H9 (cell line): ENCODE results near the gene DYNLRB2. TPM values are rescaled to one million over a fixed set of nuclear protein-coding genes. Genes with fewer than 3 reads are reported as not detected.

Experiments
- DNase-seq: peaks from one replicate; pipeline ENCODE4 v3.0.0-alpha.2; 2017
- H2AFZ ChIP-seq: one replicate; pipeline ENCODE4 v1.6.1; 2013; ENCODE audit warnings: mild to moderate bottlenecking, low read length, control low read depth, moderate library complexity
- H2AK5ac ChIP-seq: 2 replicates; pipeline ENCODE4 v1.6.1; 2013; ENCODE audit warnings: low read length, control low read depth, mixed read lengths; ENCODE audit not compliant: insufficient read length
- H2BK120ac ChIP-seq: one replicate; pipeline ENCODE4 v1.6.1; 2013; ENCODE audit warnings: low read depth, mild to moderate bottlenecking, low read length, control low read depth, inconsistent platforms; ENCODE audit not compliant: poor library complexity, severe bottlenecking
- H2BK12ac ChIP-seq: 2 replicates; pipeline ENCODE4 v1.6.1; 2013; ENCODE audit warnings: low read length, control low read depth, mixed read lengths, low read depth; ENCODE audit not compliant: insufficient read length
- H2BK15ac ChIP-seq: 2 replicates; pipeline ENCODE4 v1.6.1; 2013; ENCODE audit warnings: low read depth, low read length, control low read depth
- H2BK20ac ChIP-seq: one replicate; pipeline ENCODE4 v1.6.1; 2013; ENCODE audit warnings: low read depth, mild to moderate bottlenecking, low read length, control low read depth, inconsistent platforms; ENCODE audit not compliant: poor library complexity, severe bottlenecking
- H2BK5ac ChIP-seq: 2 replicates; pipeline ENCODE4 v1.6.1; 2013; ENCODE audit warnings: low read length, control low read depth, mixed read lengths; ENCODE audit not compliant: insufficient read length
- H3K14ac ChIP-seq: 2 replicates; pipeline ENCODE4 v1.6.1; 2013; ENCODE audit warnings: low read length, control low read depth; ENCODE audit not compliant: insufficient read depth
- H3K18ac ChIP-seq: 2 replicates; pipeline ENCODE4 v1.6.1; 2013; ENCODE audit warnings: low read depth, mild to moderate bottlenecking, mixed read lengths, low read length, control low read depth; ENCODE audit not compliant: insufficient read length
- H3K23ac ChIP-seq: 2 replicates; pipeline ENCODE4 v1.6.1; 2013; ENCODE audit warnings: low read length, control low read depth, mixed read lengths, low read depth; ENCODE audit not compliant: insufficient read length
- H3K23me2 ChIP-seq: 2 replicates; pipeline ENCODE4 v1.6.1; 2013; ENCODE audit warnings: low read depth, mild to moderate bottlenecking, mixed read lengths, low read length, control low read depth; ENCODE audit not compliant: insufficient read length, poor library complexity, severe bottlenecking
- H3K27ac ChIP-seq: 2 replicates; pipeline ENCODE4 v1.5.1; 2013; ENCODE audit warnings: low read length, control low read depth, mixed read lengths, low read depth; ENCODE audit not compliant: insufficient read length
- H3K27me3 ChIP-seq: 2 replicates; pipeline ENCODE4 v1.6.1; 2013; ENCODE audit warnings: low read length, control low read depth, inconsistent platforms; ENCODE audit not compliant: insufficient read depth
- H3K4ac ChIP-seq: 2 replicates; pipeline ENCODE4 v1.6.1; 2013; ENCODE audit warnings: low read depth, mild to moderate bottlenecking, control low read depth, inconsistent platforms, low read length, moderate library complexity
- H3K4me1 ChIP-seq: 2 replicates; pipeline ENCODE4 v1.6.1; 2013; ENCODE audit warnings: low read length, control low read depth, inconsistent platforms; ENCODE audit not compliant: insufficient read depth
- H3K4me2 ChIP-seq: 2 replicates; pipeline ENCODE4 v1.6.1; 2013; ENCODE audit warnings: low read length, control low read depth, mixed read lengths; ENCODE audit not compliant: insufficient read length, insufficient read depth
- H3K56ac ChIP-seq: 2 replicates; pipeline ENCODE4 v1.6.1; 2013; ENCODE audit warnings: low read depth, mild to moderate bottlenecking, mixed read lengths, low read length, control low read depth; ENCODE audit not compliant: insufficient read length
- H3K79me1 ChIP-seq: 2 replicates; pipeline ENCODE4 v1.6.1; 2013; ENCODE audit warnings: low read depth, mild to moderate bottlenecking, moderate library complexity, low read length, control low read depth, inconsistent platforms; ENCODE audit not compliant: insufficient read depth, poor library complexity, severe bottlenecking
- H3K79me2 ChIP-seq: 2 replicates; pipeline ENCODE4 v1.6.1; 2013; ENCODE audit warnings: low read length, control low read depth, inconsistent platforms; ENCODE audit not compliant: insufficient read depth
- H3K9ac ChIP-seq: 2 replicates; pipeline ENCODE4 v1.6.1; 2013; ENCODE audit warnings: low read length, control low read depth, mixed read lengths; ENCODE audit not compliant: insufficient read length; ENCODE audit errors: extremely low read depth
- H3K9me3 ChIP-seq: one replicate; pipeline ENCODE4 v1.6.1; 2013; ENCODE audit warnings: low read depth, low read length, inconsistent platforms; ENCODE audit not compliant: control insufficient read depth
- H3T11ph ChIP-seq: one replicate; pipeline ENCODE4 v1.6.1; 2013; ENCODE audit warnings: mild to moderate bottlenecking, low read length, control low read depth, inconsistent platforms
- H4K20me1 ChIP-seq: one replicate; pipeline ENCODE4 v1.6.1; 2013; ENCODE audit not compliant: control insufficient read depth, insufficient read length, insufficient read depth
- H4K5ac ChIP-seq: 2 replicates; pipeline ENCODE4 v1.6.1; 2013; ENCODE audit warnings: low read depth, mild to moderate bottlenecking, mixed read lengths, low read length, control low read depth; ENCODE audit not compliant: insufficient read length
- H4K8ac ChIP-seq: replicated peaks from 2 replicates; pipeline ENCODE4 v1.6.1; 2013; ENCODE audit warnings: low read length, control low read depth, mixed read lengths, low read depth; ENCODE audit not compliant: insufficient read length
- H4K91ac ChIP-seq: 2 replicates; pipeline ENCODE4 v1.6.1; 2013; ENCODE audit warnings: low read depth, mild to moderate bottlenecking, moderate library complexity, mixed read lengths, low read length, control low read depth; ENCODE audit not compliant: insufficient read length
- H3K27ac Mint-ChIP-seq, 3 experiments: 2 replicates in 2 of 3; 3 replicates in 1 of 3; pipeline ENCODE4 v1.8.0; 2020 to 2021; ENCODE audit warnings: mixed read lengths in 3 of 3, mild to moderate bottlenecking in 1 of 3, moderate library complexity in 1 of 3
- H3K27me3 Mint-ChIP-seq: 2 replicates; pipeline ENCODE4 v1.8.0; 2021; ENCODE audit warnings: low read depth, mild to moderate bottlenecking, moderate library complexity, mixed read lengths
- H3K36me3 Mint-ChIP-seq, 3 experiments: 2 replicates in 2 of 3; 3 replicates in 1 of 3; pipeline ENCODE4 v1.8.0; 2020 to 2021; ENCODE audit warnings: low read depth in 3 of 3, mixed read lengths in 3 of 3; ENCODE audit not compliant: insufficient read depth in 1 of 3
- H3K4me1 Mint-ChIP-seq, 2 experiments: 2 replicates each; pipeline ENCODE4 v1.8.0; 2020; ENCODE audit warnings: mixed read lengths in 2 of 2
- H3K4me3 Mint-ChIP-seq, 2 experiments: 2 replicates in 1 of 2; 3 replicates in 1 of 2; pipeline ENCODE4 v1.8.0; 2020 to 2021; ENCODE audit warnings: mild to moderate bottlenecking in 2 of 2, mixed read lengths in 2 of 2, moderate library complexity in 1 of 2
- H3K9me3 Mint-ChIP-seq, 2 experiments: 2 replicates in 1 of 2; 3 replicates in 1 of 2; pipeline ENCODE4 v1.8.0; 2020; ENCODE audit warnings: mild to moderate bottlenecking in 2 of 2, mixed read lengths in 2 of 2, moderate library complexity in 1 of 2
- CTCF ChIP-seq: fragments of 200-600 bp; sonication (generic); conservative IDR thresholded peaks from 3 replicates; pipeline ENCODE4 v1.8.0; 2021; ENCODE audit warnings: antibody characterized with exemption, mild to moderate bottlenecking
- WGBS: extraction: QIAGEN DNeasy Blood & Tissue Kit; methylation state at CpG from one replicate; pipeline ENCODE4 v1.1.7; 2013; ENCODE audit warnings: missing lambda C conversion rate, low lambda C conversion rate, mixed read lengths; ENCODE audit not compliant: insufficient read length; ENCODE audit errors: extremely low coverage; 5-methylcytosine and 5-hydroxymethylcytosine counted together
- total RNA-seq: library from RNA; stranded (reverse); gene quantifications from 2 replicates; pipeline ENCODE4 v1.2.1, GENCODE V29; 2021

DYNLRB2 gene
- total RNA-seq, 1 experiment from 2014 or later: not detected

GRCh38 chr16:80570106-80570478 lies 29.3 kb downstream of the DYNLRB2 start:
- Mint-ChIP-seq H3K4me1 (no peaks in the 10 kb centered on the region), H3K9me3 (peaks cover 5 to 24% of the 10 kb centered on the region in 2 experiments), H3K36me3 (no peaks in the 10 kb centered on the region; a peak in 1 of 7 replicates), H3K27ac (no peak overlapping the region), H3K4me3 (no peak overlapping the region; a peak in 1 of 5 replicates), H3K27me3 (peaks cover 2% of the 10 kb centered on the region)
- Histone ChIP-seq H3K18ac (no peak overlapping the region), H3K23me2 (no peaks in the 10 kb centered on the region), H2AK5ac (no peak overlapping the region), H3K79me1 (no peaks in the 10 kb centered on the region), H4K8ac (no peak overlapping the region), H2AFZ (no peak overlapping the region), H3K4me2 (no peak overlapping the region), H2BK5ac (no peak overlapping the region), H3K23ac (no peak overlapping the region), H3K4me1 (no peaks in the 10 kb centered on the region), H2BK20ac (no peak overlapping the region), H3K4ac (no peak overlapping the region), H2BK15ac (no peak overlapping the region), H3T11ph (no peak overlapping the region), H3K9me3 (no peaks in the 10 kb centered on the region), H3K56ac (no peak overlapping the region), H2BK12ac (no peak overlapping the region), H2BK120ac (no peak overlapping the region), H4K20me1 (no peaks in the 10 kb centered on the region), H4K5ac (no peak overlapping the region), H4K91ac (no peak overlapping the region), H3K9ac (no peak overlapping the region), H3K27ac (no peak overlapping the region), H3K27me3 (no peaks in the 10 kb centered on the region), H3K14ac (no peak overlapping the region), H3K79me2 (no peaks in the 10 kb centered on the region)
- TF ChIP-seq CTCF: no peak
- WGBS: no CpG with 5 or more reads among the region's 6 CpGs
- no peak for DNase-seq
